GM19395 (cell line): ENCODE data around the gene CERS5.
"Not testable (repeated sequence)": the region's sequence is repeated elsewhere in the genome, so short reads cannot be mapped to it uniquely, and the experiment has no call there.

ENCODE experiments used
- ATAC-seq: cut with Tn5 transposase; IDR thresholded peaks from one replicate; pipeline ENCODE4 v1.9.1; 2021; ENCODE audit warnings: mild to moderate bottlenecking, moderate library complexity; ENCODE audit not compliant: unreplicated experiment

Gene CERS5

DNA sequence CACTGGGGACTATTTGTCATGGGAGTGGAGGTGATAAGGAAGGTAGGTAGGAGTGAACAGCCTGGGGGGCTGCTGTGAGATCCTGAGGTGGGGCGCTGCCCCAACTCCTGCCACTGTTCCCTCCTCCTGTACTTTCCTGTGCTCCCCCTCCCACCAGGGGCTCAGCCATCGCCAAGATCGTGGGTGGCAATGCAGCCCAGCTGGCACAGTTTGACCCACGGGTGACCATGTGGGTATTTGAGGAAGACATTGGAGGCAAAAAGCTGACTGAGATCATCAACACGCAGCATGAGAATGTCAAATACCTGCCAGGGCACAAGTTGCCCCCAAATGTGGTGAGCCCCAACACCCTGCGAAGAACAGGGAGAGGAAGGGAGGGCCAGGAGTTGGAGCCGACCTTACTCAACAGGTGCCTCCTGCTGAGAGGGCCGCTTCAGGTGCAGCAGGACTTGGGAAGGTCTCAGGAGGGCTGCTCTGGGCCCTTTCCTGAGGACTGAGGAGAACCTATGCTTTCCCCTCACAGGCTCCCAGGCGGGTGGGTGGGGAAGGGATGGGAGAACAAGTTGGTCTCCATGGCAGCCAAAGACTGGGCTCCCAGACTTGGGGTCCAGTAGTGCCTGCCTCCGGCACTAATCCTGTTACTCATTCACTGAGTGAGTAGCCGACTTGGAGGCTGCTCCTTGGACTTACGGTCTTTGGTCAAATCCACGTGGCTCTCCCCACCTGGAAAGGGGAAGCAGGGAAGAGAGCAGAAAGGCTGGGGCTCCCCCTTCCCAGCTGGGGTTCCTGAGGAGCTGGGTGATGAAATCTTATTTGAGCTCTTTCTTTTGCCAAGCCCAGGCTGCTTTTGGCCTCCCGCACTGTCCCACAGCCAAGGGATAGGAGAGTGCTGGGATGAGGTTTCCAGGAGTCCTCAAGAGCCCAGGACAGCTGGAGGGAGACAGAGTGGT is 62.5 kb downstream of the CERS5 start:
- ATAC-seq: no peak

DNA sequence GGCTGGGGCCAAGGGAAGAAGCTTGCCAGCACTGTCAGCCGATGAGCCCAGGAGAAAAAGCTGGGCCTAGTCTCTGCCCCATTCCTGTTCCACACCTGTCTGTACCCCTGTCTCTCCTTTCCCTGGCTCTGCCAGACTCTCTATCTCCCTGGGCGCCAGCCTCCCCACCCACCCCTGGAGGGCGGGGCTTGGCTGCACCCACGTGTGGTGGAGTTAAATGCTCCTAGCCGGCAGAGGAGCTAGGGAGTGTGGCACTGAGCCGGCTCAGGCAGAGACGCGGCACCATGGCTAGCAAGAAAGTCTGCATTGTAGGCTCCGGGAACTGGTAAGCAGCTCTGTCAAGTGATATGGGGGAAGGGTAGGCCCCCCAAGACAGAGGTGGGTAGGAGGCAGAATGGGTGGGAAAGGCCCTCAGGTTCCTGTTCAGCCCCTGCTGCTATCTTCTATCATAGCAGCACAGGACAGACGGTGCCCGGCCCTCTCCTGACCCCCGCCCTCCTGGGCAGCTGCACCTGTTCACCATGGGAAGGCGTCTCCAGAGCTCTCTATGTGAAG is 63.3 kb downstream of the CERS5 start, which contains the start of gene GPD1:
Gene GPD1, plus strand, starts transcription at position 242 of the 555 bp plus-strand sequence. Its CDS starts 43 bp downstream, at position 285.
- ATAC-seq: no peak

DNA sequence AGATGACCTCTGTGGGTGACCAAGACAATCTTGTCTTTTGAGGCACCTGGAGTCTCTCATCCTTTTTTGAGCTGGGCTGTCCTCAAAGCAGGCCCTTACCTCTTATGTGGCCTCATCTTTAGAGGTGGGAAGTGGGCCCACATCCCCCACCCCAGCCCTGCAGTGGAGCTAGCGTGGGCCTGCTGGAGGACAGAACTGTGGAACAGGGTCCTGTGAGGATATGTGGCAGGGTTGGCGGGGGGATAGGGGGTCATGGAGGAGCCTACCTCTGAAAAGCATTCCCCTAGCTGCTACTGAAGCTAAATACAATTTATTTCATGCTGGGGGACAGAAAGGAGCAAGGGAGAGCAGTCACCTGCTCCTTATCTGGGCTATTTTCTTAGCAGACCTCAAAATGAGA is 63.8 kb downstream of the CERS5 start:
- ATAC-seq: no peak

DNA sequence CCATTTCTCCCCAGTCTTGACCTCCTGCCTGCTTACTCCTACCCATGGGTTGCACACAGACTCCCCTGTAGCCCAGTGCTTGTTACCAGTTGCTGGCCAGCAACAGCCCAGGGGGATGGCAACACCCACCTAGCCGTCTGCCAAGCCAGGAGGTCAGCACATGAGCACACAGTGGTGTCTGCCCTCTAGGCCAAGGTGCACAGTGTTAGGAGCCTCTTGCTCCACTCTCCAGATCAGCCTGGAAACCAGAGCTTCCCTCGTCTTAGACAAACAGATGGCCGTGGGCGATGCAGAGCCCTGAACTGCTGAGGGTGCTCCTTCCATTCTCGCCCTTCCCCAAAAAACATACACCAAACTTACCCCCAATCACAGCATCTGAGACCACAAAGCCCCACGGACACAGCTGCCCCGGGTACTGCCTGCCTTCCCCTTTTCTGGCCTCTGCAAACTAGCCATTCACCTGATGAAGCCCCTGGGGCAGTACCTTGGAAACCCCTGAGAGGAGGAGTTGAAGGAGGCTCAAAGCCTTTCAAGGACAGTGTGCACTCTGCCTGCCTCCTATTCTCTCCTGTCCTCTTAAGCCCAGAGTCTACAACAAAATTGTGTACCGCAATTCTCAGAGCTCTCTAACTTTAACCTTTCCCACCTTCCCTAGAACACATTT is 64.4 kb downstream of the CERS5 start:
- no peak for ATAC-seq

DNA sequence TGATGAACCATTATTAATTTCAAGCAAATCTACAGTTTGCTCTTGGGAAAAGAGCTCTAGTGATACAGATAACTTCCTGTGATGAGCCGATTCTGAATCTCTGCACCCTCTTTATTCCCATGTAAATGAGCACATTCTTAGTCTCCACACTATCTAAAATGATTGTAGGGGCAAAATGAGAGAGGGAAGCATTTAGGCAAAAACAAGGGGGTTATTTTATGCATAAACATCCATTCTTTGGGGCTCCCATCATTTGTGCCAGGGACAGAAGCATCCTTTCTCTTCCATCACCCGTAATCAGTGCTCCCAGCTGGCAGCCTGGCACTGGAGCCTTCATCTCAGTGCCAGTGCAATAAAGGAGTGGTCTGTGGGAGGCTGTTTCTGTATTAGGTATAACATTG is 65.0 kb downstream of the CERS5 start:
- no peak for ATAC-seq

DNA sequence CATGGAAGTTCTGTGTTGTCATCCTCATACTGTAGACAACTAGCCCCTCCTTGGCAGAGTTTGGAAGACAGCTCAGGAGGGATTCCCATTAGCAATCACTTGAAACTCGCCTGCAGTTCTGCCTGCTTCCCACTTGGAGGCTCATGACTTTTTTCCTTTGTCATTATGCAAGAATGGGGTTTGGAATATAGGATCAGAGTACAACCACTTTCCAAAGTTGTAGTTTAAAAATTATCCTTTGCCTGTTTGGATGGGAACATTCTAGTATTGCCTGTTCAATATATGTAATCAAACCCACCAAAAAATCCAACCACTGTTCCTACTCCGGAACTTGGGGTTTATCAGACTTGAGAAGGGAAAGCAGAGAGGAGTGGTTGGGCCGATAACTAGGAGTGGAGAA is 65.5 kb downstream of the CERS5 start:
- no peak for ATAC-seq

DNA sequence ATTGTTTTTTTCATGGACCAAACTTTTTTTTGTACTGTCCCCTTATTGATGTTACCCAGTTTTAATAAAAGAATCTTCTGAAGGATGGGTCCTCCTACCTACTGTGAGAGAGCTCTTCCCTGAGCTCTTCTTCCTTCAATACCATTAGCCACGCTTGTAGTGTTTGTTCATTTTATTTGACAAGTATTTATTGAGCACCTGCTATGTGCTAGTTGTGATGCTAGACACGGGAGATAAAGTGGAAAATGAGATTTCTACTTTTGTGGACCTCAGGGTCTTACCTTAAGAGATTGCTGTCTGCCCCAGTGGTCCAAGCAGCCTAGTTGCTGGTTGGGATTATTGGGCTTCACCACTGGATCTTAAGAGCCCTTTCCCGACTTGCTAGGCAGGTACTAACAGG is 66.6 kb downstream of the CERS5 start:
- ATAC-seq: no peak

DNA sequence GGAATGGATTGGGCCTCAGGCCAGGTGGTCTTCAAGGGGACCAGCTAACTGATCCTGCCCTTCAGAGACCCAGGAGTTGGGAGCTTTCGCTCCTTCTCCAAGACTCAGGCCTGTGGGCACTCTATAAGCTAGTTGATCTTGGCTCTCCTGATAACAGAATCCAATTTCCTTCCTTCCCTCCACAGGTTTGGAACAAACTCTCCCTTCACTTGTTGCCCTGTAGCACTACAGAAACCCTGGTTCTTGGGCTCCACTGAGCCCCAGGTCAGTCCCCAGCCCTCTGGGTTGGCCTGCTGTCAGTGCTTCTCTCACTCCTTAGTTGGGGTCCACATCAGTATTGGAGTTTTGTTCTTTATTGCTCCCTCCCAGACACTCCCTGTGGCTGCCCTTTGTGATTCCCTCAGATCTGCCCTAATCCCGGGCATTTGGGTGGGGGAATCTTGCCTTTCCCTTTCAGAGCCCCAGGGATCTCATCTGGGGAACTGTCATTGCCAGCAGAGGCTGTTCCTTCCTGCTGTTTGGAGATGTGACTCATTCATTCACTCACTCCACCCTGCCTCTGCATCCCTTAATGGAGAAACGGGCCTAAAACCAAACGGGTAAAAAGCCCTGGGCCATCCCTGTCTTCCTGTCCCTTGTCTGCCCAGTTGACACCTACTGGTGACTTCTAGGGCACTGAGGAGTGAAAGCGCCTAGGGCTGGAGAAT is 67.7 kb downstream of the CERS5 start:
- no peak for ATAC-seq

DNA sequence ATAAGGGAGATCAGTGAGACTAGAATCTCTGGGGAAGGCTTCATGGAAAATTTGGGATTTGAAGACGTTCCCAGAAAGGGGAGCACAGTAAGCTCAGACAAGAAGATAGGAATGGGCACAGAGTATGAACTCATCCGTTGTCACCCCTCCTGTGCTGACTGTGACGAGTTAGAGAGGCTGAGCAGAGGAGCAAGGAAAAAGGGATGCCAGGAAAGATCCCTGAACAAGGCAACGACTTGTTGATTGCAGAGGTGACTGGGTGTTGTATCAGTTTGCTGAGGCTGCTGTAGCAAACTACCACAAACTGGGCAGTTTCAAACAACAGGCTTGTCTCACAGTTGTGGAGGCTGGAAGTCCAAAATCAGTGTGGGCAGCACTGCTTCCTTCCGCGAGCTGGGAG is 69.2 kb downstream of the CERS5 start:
- ATAC-seq: no peak

DNA sequence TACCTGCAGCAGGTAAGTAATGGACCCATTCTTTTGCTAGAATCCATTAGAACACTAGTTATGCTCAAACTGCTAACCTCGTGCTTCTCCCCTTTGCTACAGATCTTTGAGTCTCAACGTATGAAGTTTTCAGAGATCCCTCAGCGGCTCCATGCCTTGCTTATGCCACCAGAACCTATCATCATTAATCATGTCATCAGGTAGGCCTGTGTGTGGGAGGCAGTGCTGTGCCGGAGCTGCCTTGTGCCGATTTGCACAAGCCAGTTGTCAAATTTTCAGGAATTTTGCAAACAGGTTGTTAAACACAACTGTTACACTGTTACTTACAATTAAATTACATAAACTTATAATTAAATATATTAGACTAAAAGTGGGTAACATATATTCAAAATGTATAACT is 76.8 kb downstream of the CERS5 start:
- ATAC-seq: no peak

DNA sequence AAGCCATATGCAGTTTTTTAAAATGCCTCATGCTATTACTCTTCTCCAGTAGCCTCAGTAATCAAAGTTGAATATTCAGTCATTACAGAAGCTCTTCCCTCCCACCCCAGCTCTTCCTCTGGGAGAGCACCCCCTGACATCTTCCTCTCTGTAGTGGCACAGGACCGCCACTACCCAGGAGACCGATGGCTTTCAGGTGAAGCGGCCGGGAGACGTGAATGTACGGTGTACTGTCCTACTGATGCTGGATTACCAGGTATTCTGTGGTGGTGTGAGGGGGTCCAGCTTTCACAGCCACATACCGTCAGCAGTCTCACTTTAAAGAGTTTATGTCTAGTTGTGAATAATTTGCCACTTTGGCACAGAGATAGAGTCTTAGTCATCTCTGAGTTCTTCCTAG is 77.4 kb downstream of the CERS5 start:
- no peak for ATAC-seq

DNA sequence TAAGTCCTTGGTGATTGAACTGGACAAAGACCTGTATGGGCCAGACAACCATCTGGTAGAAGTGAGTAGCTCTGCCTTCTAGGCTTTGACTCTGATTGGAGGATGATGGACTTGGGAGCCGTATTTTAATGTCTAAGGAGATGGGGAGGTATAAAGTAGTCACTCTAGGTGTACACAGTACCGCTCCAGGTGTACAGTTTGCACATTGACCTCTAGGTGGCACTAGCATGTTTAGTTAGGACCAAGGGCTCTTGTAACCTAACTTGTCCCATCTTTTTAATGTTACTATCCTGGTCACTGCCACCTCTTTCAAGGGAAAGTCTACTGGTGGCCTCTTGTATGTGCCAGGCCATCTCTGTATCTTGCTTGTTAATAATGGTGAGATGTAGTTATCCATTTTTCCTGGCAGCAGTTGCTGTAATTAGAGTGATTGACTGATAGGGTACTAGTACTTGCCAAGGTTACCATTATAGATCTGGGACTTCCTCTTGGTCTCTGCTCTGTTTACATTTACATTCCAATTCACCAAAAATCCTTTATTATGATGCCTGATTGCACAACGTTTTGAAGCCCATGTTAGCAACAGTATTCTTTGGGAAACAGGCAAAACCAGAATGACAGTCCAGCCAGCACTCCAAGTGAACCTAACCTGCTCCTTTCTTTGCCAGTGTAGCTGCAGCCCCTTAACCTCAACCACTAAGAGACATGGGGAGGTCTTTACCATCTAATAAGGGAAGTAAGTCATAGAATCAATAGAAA is 78.4 kb downstream of the CERS5 start:
- ATAC-seq: no peak

DNA sequence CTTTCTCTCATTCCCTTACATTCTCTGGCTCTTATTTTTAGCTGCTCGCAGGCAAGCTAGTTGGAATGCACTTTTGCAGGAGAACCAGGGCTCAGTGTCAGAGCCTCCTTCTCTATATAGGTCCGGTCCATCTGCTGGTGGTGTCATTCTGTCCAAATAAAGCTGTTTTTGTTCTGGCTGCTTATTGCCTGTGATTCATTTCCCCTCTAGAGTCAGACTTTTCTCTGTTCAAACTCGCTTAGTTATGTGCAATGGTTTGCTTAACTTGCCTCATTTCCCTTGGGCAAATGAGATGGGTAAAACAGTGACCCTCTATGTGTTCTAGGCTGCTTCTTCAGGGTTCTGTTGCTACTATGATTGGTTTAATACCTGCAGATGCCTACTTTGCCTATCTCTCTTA is 79.2 kb downstream of the CERS5 start:
- no peak for ATAC-seq

DNA sequence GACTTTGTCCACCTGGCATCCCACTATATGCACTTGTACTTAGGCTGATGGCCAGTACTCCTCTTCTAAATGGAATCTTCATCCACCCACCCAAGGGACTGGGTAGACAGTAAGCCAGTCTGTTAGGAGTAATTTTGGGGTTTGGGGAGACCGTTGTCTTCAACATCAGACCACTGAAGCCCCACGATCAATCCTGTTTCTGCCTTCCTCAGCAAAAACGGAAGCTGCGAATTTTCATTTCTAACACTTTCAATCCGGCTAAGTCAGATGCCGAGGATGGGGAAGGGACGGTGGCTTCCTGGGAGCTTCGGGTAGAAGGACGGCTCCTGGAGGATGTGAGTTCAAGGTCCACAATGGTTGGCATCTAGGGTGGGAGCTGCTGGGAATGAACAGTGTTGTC is 80.0 kb downstream of the CERS5 start:
- no peak for ATAC-seq

DNA sequence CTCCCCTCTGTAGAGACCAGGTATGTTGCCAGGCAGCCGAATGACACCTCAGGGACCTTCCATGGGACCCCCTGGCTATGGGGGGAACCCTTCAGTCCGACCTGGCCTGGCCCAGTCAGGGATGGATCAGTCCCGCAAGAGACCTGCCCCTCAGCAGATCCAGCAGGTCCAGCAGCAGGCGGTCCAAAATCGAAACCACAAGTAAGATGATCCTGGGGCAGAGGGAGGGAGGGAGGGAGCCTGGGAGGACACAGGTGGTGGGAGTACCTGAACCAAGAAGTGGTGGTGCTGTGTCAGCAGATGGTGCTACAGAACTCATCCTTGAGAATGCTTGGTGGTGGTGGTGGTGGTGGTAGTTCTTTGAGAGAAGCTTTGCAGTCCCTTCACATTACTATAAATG is 81.0 kb downstream of the CERS5 start:
- no peak for ATAC-seq

DNA sequence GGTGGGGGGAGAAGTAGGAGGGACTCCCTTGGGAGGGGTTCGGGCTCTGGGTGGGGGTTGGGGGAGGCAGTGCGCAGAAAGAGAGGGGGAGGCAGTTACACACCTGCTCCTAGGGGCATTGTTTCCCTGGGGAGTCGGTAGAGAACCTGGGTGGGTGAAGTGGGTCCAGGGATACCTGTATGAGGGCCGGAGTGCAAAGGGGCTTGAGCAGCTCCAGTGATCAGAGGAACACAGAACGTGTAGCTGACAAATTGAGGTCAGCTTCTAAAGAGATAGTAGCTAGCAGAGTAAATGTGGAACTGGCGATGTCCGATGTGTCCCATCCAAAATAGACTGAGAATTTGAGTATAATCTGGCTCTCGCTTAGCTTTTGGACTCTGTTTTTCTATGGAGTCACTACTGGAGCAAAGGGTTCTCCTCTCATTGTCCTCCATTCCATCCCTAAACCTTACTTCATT is 81.5 kb downstream of the CERS5 start:
- ATAC-seq: no peak

DNA sequence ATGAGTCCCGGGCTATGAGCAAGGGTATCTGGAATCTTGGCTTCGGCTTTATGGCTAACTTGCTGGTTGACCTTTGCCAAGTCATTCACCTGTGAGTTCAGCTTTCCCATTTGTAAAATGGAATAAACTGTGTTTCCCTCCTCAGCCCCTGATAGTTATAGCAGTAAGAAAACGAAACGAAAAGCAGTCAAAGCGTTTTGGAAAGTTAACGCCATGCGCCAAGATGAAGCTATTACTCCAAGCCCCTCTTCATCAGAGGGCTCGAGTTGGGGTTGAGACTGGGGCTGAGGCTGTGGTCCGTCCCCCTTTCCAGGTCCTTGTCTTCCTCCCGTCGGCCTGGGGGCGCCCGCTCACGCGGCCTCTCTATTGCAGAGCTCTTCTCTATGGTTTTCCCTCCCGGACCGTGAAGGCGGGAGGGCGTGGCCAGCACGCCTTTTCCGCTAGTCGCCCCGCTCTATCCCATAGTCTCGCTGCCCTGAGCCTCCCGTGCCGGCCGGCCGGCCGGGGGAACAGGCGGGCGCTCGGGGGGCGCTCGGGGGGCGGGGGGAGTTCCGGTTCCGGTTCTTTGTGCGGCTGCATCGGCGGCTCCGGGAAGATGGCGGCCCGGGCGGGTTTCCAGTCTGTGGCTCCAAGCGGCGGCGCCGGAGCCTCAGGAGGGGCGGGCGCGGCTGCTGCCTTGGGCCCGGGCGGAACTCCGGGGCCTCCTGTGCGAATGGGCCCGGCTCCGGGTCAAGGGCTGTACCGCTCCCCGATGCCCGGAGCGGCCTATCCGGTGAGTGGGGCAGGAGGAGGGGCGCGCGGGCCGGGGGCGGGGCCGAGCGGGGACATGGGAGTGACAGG is 82.2 kb downstream of the CERS5 start, which contains the start of gene SMARCD1:
Gene SMARCD1, plus strand, starts transcription at position 568 of the 840 bp plus-strand sequence. Its CDS starts 28 bp downstream, at position 596.
- ATAC-seq: peak; percentile 79

DNA sequence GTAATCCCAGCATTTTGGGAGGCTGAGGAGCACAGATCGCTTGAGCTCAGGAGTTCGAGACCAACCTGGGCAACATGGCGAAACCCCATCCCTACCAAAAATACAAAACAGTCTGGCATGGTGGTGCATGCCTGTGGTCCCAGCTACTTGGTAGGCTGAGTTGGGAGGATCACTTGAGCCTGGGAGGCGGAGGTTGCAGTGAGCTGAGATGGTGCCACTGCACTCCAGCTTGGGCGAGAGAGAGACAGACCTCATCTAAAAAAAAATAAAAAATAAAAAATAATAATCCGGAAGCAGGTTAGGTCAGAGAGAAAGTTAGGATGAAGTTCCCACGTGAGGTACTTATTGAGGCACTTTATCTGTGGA is 82.8 kb downstream of the CERS5 start:
- not testable (repeated sequence) for ATAC-seq

DNA sequence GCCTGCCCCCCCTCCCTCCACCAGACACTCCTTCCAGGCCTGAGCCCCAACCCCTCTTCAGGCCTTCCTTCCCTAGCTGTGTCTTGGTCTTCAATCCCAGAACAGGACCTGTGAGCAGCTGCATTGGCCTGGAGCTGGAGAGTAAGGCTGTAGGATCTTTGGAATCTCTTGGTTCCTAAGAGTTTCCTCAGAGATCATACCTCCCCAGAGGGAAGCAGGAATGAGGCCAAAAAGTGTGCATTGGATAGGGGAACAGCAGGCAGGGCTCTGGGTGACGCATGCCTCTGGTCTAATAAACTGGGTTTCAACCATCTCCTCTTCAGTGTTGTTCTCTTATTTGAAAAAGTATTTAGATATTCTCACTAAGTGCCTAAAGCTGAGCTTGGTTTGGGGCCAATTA is 83.9 kb downstream of the CERS5 start:
- no peak for ATAC-seq
